Measurements from ENCODE around the gene THSD4. TPM values are rescaled to one million over a fixed set of nuclear protein-coding genes. Genes with fewer than 3 reads are reported as not detected.

THSD4 gene
- total and polyA plus RNA-seq, 2 of the 4 experiments (the other 2 are of a cell fraction): 25.5 to 31.1 TPM

DNA sequence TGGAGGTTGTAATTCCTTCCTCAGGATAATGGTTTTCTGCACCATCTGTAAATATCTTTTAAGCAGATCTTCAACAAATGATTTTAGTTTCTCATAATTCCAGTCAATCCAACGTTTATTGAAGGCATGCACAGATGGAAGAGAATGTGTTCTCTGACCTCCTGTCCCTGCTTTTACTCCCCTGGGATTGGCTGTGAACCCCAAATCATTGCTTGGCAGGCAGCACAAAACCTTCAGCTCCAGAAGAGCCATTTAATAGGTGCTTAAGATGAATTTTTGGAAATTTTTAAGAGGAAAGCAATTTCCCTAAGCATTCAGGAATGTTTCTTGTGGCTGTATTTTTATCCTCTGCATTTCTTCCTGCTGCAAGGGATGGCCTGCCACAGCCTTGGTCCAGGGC lies 25.5 kb upstream of the THSD4 start:
- ATAC-seq (ENCODE audit: low read depth): no peak

More for the DNA sequence above, 25.5 kb upstream of the THSD4 start:
- no peak overlapping the region for H3K14ac ChIP-seq (replicated peaks; ENCODE audit: low read depth, low read length)
- no peak overlapping the region for H3K4me3 ChIP-seq (ENCODE audit: insufficient read depth, low read depth, low read length)
- CTCF ChIA-PET: no interaction called here
- H4K8ac ChIP-seq (ENCODE audit: low read depth in 2 of 2, low read length in 2 of 2): no peak overlapping the region
- dilution Hi-C loops (cut with HindIII; ENCODE audit: low sequenced_read_pairs, unreplicated experiment): no loop called here
- H4K5ac ChIP-seq (ENCODE audit: low read depth, low read length): no peak overlapping the region
- H3K9me3 ChIP-seq (ENCODE audit: control insufficient read depth, insufficient read depth, low read length): no peaks in the 10 kb centered on the region
- H3K79me1 ChIP-seq (ENCODE audit: low read depth in 1 of 2, low read length in 2 of 2): no peaks in the 10 kb centered on the region; a peak in 1 of 4 replicates
- no peak overlapping the region for H2BK15ac ChIP-seq (ENCODE audit: low read depth, low read length)
- no peaks in the 10 kb centered on the region for H3K9me1 ChIP-seq (ENCODE audit: insufficient read depth, low read length)
- no peak for DNase-seq
- H3K4ac ChIP-seq (ENCODE audit: low read depth, low read length): no peak overlapping the region
- H3K27me3 ChIP-seq (ENCODE audit: control insufficient read depth, insufficient read depth, low read length): no peaks in the 10 kb centered on the region
- H2BK120ac ChIP-seq (ENCODE audit: low read depth, low read length): no peak overlapping the region
- H2BK20ac ChIP-seq (ENCODE audit: low read depth, low read length): no peak overlapping the region
- no peak overlapping the region for H3K27ac ChIP-seq (ENCODE audit: insufficient read depth, low read length)
- POLR2A ChIA-PET (ENCODE audit: unreplicated experiment): no interaction called here
- H3K56ac ChIP-seq (ENCODE audit: extremely low read depth, insufficient read depth, low read length): no peak overlapping the region
- intact Hi-C loops (cut with micrococcal nuclease): no loop called here
- TF ChIP-seq, protein P1, sequence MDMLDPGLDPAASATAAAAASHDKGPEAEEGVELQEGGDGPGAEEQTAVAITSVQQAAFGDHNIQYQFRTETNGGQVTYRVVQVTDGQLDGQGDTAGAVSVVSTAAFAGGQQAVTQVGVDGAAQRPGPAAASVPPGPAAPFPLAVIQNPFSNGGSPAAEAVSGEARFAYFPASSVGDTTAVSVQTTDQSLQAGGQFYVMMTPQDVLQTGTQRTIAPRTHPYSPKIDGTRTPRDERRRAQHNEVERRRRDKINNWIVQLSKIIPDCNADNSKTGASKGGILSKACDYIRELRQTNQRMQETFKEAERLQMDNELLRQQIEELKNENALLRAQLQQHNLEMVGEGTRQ (IDR thresholded peaks at IDR 0.05; ENCODE audit: low read depth, low read length): no peak
- TF ChIP-seq BHLHE40 (IDR thresholded peaks at IDR 0.05; ENCODE audit: low read depth, low read length) (no peak), NFE2L2 (IDR thresholded peaks at IDR 0.05; ENCODE audit: low read depth, low read length) (no peak), POLR2A (IDR thresholded peaks at IDR 0.05; ENCODE audit: low read depth, low read length) (no peak)
- no peak overlapping the region for H3K18ac ChIP-seq (ENCODE audit: low read depth, low read length)
- H4K20me1 ChIP-seq (ENCODE audit: insufficient read depth, low read length): no peaks in the 10 kb centered on the region
- peaks cover 7% of the 10 kb centered on the region for H3K4me1 ChIP-seq (ENCODE audit: control insufficient read depth, insufficient read depth, low read length)
- H2AK9ac ChIP-seq (replicated peaks; ENCODE audit: low read depth, low read length, poor library complexity): no peak overlapping the region
- no peak overlapping the region for H4K91ac ChIP-seq (ENCODE audit: insufficient read depth, low read depth, low read length)
- H2AK5ac ChIP-seq (ENCODE audit: low read depth, low read length): no peak overlapping the region
- H2AFZ ChIP-seq (replicated peaks; ENCODE audit: low read length, poor library complexity): no peak overlapping the region
- WGBS, 2 experiments (ENCODE audit: extremely low coverage in 2 of 2, insufficient read length in 1 of 2): no CpG with 5 or more reads among the region's 1 CpG
- in situ Hi-C loops (cut with MboI; ENCODE audit: low sequenced_read_pairs): no loop called here
- H2BK5ac ChIP-seq (ENCODE audit: low read depth, low read length, poor library complexity, severe bottlenecking): no peak overlapping the region
- H3K4me2 ChIP-seq (ENCODE audit: low read depth, low read length): no peak overlapping the region
- no TSS peak for BruUV-seq (replicated peaks)
- H3K23ac ChIP-seq (ENCODE audit: low read depth, low read length): no peak overlapping the region
- no peak overlapping the region for H3K9ac ChIP-seq (ENCODE audit: low read depth, low read length)
- H3K36me3 ChIP-seq (ENCODE audit: control insufficient read depth, insufficient read depth, low read length): no peaks in the 10 kb centered on the region

Data from IMR-90 (cell line).